GM18502 (cell line): Measurements from ENCODE around the gene SLC35E2B.

Experiments used
- ATAC-seq: cut with Tn5 transposase; IDR thresholded peaks from one replicate; pipeline ENCODE4 v1.9.1; 2021; ENCODE audit warnings: mild to moderate bottlenecking; ENCODE audit not compliant: unreplicated experiment, poor library complexity

SLC35E2B gene

GRCh38 chr1:1627261-1627828 is 65.2 kb downstream of the SLC35E2B start:
- no peak for ATAC-seq

GRCh38 chr1:1626207-1627141 is 66.1 kb downstream of the SLC35E2B start:
- ATAC-seq, result no peak

DNA sequence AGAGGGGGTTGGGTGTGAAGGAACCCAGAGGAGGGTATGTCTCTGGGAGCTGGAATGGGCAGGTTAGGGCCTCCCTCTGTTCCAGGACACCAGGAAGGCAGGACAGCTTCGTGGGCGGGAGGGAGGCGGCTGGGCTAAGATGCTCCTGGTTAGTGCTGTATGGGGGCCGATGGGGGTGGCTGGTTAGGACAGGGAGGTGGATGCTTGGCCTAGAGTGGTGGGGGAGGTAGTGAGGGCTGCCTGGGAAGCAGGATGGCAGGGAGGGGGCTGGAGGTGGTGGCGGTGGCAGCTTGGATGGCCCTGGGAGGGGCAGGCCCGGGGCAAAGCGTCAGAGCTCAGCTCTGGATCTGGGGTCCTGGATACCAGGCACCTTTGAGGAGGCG is 66.8 kb downstream of the SLC35E2B start:
- no peak for ATAC-seq

DNA sequence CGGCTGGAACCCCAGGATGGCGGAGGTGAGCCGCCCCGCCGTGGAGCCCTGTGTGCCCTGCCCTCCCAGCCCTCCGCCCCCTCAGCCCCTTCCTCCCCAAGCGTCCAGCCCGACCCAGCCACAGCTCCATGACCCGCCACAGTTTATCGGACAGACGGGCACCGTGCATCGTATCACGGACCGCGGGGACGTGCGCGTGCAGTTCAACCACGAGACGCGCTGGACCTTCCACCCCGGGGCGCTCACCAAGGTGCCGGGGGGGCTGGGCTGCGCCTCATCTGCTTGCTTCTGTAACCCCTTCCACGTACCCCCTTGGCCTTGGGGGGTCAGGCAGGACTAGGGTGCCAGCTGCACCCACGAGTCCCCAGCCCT is 67.2 kb downstream of the SLC35E2B start:
- no peak for ATAC-seq

DNA sequence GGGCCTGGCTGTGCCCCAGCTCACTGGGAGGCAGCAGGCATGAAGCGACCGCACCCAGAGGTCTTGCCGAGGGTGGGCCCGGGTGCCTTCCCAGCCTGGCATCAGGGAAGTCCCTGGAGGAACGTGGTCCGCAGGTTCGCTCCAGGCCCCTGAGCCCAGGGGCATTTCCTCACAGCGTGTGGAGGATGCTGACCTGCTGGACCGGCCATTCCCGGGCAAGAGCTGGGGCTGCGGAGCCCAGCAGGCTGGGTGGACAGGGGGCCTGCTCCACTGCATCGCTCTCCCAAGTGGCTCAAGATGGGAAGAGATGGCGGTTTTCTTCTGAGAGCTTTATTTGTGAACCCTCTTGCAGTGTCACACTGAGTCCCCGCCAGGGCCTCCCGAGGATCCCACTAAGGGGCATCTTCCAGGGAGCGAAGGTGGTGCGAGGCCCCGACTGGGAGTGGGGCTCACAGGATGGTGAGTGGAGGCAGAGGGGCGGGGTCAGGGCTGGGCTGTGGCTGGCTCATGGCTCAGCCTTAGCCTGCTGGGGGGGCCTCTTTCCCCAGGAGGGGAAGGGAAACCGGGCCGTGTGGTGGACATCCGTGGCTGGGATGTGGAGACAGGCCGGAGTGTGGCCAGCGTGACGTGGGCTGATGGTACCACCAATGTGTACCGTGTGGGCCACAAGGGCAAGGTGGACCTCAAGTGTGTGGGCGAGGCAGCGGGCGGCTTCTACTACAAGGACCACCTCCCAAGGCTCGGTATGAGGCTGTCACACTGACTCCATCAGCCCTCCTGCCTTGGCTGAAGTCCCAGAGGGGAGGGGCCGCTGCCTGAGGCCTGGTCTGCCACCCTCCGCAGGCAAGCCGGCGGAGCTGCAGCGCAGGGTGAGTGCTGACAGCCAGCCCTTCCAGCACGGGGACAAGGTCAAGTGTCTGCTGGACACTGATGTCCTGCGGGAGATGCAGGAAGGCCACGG is 67.9 kb downstream of the SLC35E2B start:
- no peak for ATAC-seq

DNA sequence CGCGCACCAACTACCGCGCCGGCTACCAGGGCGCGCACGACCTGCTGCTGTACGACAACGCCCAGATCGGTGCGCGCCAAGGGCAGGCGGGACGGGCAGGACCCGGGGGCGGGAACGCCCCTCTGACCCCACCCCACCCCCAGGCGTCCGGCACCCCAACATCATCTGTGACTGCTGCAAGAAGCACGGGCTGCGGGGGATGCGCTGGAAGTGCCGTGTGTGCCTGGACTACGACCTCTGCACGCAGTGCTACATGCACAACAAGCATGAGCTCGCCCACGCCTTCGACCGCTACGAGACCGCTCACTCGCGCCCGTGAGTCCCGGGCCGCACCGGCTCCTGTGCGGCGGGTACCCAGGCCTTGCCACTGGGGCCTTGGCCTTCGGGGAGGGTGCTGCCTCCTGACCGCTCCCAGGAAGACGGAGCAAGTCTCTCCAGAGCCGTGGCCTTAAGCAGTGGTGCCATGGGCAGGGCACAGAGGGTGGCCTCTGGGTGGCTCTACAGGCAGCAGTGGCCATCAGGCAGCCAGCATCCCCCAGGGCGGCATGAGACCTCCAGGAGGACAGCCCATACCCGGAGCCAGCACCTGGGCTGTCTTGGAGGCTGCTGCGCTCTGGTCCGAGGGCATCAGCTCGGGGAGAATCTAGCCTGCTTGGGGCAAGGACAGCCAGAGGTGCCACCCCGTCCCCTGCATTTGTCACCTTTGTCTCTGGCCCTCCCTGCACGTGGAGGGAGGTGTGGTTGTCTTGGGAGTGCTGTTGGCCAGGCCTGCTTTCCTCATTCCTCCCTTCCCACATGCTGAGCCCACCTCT is 68.8 kb downstream of the SLC35E2B start:
- ATAC-seq, result no peak

DNA sequence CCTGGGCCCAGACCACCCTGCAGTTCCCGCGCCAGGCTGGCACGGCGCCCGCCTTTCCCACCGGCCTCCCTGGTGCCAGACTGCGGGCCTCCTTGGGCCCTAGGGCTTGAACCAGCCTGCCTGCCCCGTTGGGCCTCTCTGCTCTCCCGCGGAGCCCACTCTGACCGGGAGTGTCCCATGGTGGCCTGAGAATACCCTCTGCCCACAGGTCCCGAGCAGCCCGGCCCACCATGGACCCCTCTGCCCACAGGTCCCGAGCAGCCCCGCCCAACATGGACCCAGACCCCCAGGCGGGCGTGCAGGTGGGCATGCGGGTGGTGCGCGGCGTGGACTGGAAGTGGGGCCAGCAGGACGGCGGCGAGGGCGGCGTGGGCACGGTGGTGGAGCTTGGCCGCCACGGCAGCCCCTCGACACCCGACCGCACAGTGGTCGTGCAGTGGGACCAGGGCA is 69.4 kb downstream of the SLC35E2B start:
- ATAC-seq, result no peak

DNA sequence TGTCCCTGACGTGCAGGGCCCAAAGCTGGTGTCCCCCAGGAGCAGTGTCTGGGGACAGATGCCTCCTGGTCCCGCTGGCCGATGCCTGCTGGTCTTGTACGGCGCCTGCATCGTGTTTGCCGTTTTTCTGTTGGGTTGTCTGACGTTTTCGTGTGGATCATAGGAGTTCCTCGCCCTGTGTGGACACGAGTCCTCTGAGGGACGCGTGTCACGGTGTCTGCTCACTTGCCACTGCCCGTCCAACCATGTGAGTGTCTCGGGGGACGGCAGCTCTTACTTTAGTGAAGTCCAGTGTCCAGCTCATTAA is 69.9 kb downstream of the SLC35E2B start:
- ATAC-seq, result no peak

DNA sequence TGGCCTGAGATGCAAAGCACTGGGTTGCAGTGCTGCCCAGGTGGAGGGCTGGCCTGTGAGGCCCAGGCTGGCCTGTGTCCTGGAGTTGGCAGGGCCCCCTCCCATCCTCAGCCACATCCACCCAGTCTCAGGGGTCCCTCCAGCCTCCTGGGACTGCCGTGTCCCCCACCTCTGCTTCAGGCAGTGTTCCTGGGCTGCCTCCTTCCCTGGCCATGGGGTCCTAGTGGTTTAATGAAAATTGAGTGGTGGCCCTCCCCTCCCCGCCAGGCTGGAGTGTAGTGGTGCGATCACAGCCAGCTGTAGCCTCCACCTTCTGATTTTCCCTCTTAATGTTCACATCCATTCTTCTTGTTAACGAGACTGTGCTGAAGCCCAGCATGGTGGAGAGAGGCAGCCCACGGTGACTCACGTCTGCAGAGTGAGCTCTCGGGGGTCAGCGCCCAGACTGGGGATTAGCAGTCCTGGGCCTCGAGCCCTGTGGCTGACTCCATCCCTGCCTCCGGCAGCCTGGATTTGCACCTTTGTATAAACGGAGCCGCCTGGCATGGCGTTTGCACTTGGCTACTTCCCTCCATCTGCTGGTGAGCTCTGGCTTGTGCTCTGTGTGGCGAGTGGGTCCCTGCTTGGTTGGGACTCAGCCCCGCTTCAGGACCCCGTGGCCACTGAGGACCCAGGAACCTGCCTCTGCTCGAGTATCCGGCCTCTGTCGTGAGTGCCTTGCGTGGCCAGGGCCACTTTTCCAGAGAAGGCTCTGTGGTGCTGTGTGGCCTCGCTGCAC is 70.4 kb downstream of the SLC35E2B start:
- ATAC-seq, result no peak

- no peak for ATAC-seq
Measured at GRCh38 chr1:1621173-1622009, 71.2 kb downstream of the SLC35E2B start.

- ATAC-seq, result no peak
Measured at GRCh38 chr1:1620433-1621139, 72.0 kb downstream of the SLC35E2B start.

DNA sequence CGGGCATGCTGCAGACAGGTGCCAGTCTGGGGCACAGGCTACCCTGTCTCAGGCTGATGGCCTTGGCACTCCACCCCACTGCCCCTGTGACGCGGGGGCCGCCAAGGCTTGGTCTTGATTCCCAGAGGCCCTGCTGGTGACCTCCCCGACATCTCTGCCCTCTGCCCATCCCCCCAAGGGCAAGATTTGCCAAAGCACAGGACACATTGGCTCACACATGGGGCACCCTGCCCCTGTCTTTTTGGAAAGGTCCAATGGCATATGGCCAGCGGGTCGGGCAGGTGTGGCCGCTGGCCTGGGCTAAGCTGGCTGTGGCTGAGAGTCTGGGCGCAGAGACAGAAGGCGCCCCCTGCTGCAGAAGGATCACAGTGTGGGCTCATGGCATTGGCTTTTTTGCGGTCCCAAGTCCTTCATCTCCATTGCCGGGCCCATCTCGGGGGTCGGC is 72.7 kb downstream of the SLC35E2B start:
- ATAC-seq, result no peak

- ATAC-seq, result no peak
Measured at GRCh38 chr1:1618396-1619068, 74.1 kb downstream of the SLC35E2B start.

GRCh38 chr1:1617925-1618324 is 74.7 kb downstream of the SLC35E2B start:
- ATAC-seq, result no peak

DNA sequence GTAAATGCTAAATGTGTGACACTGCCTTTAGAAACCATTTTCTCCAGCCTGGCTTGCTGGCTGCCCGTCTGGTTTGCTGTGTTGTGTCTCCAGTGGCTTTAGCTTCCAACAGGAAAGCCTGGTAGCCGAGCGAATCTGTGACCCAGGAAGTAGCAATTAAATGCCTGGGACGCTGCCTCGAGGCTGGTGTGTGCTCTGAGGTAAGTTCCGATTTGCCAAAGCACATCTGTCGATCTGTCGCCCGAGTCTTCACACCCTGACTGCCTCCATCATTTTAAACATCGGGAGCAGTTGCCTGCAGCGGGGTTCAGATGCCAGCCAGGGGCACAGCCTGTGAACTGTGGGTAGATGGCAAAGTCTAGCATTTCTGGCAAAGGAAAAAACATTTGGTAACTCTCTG is 75.1 kb downstream of the SLC35E2B start:
- ATAC-seq, result no peak

DNA sequence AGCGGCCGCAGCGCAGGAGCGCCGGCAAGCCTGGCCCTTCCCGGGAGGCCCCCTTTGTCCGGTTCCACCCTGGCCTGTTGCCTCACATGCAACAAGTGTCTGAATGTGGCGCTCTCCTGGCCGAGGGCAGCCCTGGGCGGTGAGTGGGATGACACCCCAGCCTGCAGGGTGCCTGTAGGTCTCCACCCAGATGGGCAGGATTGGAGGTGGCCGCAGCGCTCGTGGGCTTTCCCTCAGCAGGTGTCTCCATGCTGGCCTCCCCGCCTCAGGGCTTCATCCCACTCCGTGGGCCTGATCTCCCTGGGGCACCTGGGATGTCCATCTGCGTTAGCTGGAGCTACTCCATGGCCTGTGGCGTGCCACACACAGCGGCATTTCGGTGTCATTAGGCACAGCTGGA is 75.8 kb downstream of the SLC35E2B start:
- no peak for ATAC-seq

DNA sequence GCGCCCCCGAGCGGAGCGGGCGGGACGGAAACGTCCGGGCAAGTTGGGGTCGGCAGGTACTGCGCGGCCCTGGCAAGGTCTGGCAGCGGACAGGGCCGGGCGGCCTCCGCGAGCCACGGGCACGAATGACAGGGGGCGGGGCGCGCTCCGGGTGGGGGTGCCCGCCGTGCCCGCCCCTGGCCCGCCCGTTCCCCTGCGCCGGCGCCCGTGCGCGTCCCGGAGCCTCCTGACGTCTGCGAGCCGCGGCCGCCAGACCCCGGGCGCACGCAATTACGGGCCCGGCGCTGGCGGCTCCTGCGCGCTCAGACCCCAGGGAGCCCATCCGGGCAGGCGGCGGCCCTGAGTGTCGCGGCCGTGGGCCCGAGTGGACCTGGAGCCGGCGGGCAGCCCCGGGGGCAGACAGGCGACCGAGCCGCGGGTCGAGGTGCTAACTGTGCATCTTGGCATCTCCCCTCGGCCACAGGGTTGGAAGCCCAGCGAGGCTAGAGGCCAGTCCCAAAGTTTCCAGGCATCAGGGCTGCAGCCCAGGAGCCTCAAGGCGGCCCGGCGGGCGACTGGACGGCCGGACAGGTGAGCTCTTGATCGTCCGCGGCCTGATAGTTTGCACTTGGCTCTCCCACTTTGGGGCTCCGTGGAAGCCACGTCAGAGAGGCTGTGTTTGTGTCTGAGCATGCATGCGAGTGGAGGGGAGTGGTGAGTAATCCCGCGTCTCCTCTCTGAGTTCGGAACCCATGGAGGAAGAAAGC is 76.4 kb downstream of the SLC35E2B start:
- peak; percentile 29 for ATAC-seq
